NCI-H1092 (cell line): Measurements from ENCODE around the gene DDX53.

Source experiments
- DNase-seq: peaks from one replicate; lab custom pipeline; 2025; lab: John Stamatoyannopoulos, UW

DDX53 gene

GRCh38 chrX:22999696-23000223, at the start of gene DDX53:
Gene DDX53 (plus strand): TSS chrX:22999960. CDS start chrX:23000058, 98 bp downstream.
- DNase-seq: no peak

DNA sequence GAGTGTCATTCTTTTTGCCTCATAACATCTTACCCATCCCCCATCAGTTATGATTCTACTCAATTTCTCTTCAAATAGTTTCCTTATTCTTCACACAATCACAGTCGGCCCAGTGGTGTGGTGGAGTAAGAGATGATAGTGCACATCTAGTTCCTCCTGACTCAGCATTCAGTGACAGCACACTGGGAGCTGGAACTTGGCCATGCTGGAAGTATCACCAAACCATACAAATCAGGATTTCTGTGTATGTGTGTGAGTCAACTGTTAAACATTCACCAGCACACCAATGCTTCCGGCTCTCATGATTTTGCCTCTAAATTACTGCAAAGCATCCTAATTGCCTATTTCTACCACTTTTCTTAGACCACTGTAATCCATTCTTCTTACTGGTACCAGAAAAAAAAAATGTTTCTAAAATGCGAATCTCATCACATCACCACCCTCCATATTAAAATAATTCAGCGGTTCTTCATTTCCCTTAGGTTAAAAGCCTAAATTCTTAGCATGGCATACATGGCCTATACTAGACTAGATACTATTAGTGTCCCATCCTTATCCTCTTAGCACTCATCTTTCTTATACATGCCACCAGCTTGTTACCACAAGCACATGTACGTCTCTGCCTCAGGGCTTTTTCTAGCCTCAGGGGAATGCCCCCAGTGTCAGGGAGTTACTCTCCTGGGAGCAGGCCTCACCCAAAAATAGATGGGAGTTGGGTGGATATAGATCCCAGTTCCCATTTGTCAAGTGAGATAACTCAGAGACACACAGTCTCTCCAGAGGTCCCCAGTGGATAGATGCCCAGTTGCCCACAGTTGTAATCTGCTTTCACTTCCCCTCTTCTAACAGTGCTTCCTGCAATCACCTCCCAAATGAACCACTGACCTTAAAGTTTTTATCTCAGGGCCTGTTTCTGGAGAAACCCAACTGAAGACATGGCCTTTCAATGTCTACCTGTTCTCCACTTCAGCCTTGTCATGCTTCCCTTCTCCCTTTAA, 49.2 kb upstream of the DDX53 start:
- no peak for DNase-seq

- no peak for DNase-seq
These were observed 47.8 kb upstream of the DDX53 start for GRCh38 chrX:22952010-22952409.

- no peak for DNase-seq
These were observed 41.5 kb upstream of the DDX53 start for GRCh38 chrX:22958250-22958649.

DNA sequence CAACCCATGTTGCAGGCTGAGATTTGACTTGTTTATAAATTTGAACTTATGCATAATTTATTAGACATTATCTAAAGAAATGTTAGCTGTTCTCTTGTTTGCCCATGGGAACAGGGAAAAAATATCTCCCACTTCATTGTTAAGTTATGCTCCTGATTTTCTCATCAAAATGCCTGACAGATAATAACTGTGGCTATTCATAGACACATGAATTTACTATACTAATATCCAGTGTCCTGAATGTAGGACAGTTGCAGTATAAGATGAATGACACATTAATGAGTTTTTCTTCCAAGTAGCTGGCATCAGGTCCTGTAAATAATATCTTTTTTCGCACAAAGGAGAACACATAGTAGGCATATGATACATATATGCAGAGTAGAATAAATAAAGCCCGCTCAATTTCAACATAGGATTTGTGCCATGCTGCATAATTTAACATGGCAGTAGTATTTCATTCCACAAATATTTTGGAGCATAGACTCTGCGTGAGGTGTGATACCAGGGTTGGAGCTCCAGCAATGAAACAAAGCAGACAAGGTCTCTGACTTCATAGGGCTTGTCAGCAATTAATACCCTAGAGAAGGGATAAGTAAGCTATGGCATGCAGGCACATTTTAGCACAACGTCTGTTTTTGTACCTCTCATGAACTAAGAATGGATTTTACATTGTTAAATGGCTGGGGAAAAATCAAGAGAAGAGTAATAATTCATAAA, 40.4 kb upstream of the DDX53 start:
- no peak for DNase-seq

- DNase-seq: no peak
These were observed 36.6 kb upstream of the DDX53 start for GRCh38 chrX:22963196-22963595.

DNA sequence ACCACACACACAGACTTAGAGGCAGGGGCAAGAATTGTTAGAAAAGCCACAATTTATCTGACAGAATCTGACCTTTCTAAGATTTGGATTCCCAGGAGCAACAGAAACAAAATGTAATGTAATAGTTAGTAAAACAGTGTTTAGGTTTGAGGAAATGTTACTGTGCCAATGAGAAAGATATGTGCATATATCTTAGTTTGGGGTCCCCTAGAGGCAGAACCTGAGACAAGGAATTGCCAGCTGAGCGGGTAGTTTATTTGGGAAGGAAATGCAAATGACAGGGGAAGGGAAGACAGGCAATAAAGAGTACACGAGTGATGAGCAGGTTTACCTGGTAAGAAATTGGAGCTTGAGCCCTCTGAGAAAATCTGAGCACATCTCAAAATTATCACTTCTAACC, 31.3 kb upstream of the DDX53 start:
- no peak for DNase-seq

GRCh38 chrX:22969411-22969810, 30.3 kb upstream of the DDX53 start:
- DNase-seq: no peak

DNA sequence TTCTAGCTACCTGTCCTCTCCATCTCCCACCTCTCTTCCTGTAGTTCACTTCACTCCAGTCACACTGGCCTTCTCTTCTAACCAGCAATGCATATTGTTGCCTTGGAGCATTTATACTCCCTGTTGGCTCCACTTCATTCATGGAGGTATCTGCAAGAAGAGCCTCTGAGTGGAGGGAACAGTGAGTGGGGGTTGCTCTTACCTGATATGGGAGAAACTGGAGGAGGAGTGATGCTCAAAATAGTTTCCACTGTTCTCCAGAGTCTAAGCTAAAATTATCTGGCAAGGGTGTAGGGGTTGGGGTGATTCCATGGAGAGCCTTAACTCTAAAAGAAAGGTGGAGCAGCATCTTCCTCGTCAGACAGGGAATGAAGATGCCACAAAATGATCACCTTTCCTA, 28.9 kb upstream of the DDX53 start:
- no peak for DNase-seq

GRCh38 chrX:22974616-22975015, 25.1 kb upstream of the DDX53 start:
- DNase-seq: no peak

GRCh38 chrX:22975786-22976185, 24.0 kb upstream of the DDX53 start:
- DNase-seq: no peak

DNA sequence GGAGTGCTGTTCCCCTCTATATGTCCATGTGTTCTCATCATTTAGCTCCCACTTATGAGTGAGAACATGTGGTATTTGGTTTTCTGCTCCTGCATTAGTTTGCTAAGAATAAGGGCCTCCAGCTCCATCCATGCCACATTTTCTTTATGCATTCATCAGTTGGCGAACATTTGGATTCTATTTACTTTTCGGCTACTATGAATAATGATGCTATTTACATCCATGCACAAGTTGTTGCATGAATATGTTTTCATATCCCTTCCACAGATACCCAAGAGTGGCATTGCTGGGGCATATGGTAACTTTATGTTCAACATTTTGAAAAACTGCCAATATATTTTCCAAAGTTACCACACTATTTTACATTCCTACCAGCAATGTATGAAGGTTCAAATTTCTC, 13.8 kb upstream of the DDX53 start:
- DNase-seq: no peak

DNA sequence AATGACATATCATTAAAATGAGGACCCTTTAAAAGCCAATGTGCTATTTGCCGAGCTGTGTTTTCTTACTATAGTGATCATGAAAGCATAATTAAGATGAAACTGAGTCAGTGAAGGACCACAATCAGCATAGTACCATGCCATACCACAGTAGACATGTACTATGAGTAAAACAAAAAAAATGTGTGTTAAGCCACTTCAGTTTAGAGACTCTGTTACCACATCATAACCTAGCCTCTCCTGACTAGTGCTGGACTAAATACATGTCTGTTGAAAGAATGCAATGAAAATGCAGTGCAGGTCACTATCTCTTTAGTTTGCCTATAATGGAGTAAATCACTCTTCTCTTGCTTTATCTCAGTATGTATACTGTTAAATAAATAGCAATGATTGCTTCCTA, 12.3 kb upstream of the DDX53 start:
- no peak for DNase-seq

GRCh38 chrX:23003116-23003515, 3.4 kb downstream of the DDX53 start:
- DNase-seq: no peak

- DNase-seq: no peak
These were observed 8.8 kb downstream of the DDX53 start for GRCh38 chrX:23008431-23009099.

DNA sequence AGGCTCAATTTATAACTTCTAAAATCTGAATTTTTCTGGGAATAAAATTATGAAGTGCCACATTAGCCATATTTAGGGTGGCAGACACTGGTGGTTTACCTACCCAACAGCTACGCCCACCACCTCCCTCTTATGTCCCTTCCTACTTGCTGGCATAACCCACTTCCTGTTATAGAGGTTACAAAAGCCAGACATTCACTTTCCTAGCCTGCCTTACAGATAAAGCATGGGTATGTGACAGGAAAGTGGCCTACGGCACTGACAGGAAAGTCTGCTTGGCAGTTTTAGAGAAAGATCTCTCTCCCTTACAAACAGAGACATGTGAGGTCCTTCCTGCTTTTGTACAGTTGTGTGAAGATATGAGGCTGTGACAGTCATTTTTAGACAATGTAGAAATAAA, 12.4 kb downstream of the DDX53 start:
- DNase-seq: no peak

DNA sequence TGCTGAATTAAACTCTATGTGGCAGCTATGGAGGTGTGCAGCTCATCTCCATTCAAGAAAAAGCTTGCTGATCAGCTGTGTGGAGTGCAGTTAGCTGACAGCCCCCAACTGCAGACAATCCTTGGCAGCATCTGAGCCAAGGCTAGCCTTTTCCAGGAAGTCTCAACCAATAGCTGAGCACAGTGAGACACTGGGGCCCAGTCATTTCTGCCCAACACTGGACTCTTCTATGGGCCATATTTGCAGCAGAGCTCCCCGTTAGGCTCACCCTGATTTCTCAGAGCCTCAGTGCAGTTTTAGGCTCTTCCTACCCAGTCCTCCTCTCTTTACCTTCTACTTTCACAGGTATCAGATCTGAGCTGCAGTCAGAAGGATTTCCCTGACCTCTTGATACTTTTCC, 12.9 kb downstream of the DDX53 start:
- no peak for DNase-seq

GRCh38 chrX:23013366-23013765, 13.6 kb downstream of the DDX53 start:
- DNase-seq: no peak

- no peak for DNase-seq
These were observed 31.8 kb downstream of the DDX53 start for GRCh38 chrX:23031600-23031999.

DNA sequence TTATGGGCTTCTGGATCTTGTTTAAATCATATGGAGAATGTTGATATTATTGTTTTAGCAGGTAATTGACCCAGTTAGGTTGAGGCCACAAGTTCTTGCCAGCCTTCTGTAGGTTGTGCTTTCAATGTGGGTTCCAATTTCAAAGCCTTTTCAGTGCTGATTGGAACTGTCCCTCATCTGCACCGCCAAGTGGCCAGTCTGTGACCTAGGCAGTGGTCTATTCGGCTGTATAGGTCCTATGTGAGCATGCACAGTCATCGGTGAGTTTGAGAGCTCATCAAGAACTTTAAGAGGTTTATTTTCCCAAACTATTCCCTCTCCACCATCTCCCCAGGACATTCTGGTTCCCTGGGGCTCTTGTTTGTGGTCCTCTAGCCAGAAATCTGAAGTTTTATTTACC, 35.7 kb downstream of the DDX53 start:
- DNase-seq: no peak

DNA sequence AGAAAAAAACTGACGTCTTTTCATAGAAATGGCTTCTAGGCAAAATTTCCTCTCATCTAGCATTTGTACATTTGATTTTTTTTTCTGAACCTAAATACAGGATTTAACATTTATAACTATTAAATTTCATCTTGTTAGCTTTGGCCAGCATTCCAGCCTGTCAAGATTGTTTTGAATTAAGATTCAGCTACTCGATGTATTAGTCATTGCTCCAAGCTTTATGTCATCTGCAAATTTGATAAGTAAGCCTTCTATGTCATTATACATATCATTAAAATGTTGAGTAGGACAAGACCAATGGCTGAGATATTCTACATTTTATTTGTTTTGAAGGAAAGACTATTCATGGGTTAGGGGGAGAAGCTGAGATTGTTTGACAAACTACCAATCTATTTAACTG, 46.7 kb downstream of the DDX53 start:
- DNase-seq: no peak

- no peak for DNase-seq
These were observed 49.2 kb downstream of the DDX53 start for GRCh38 chrX:23048806-23049573.
